Spleen (tissue), 11 donors: ENCODE measurements around the gene ALDOA. TPM values are rescaled to one million over a fixed set of nuclear protein-coding genes. Genes with fewer than 3 reads are reported as not detected.

Experiments used
- DNase-seq: peaks from one replicate; pipeline ENCODE4 v3.0.0-alpha.2; 2020
- H3K27ac ChIP-seq, 8 donors: fragments of 200-600 bp; sonication (generic) in 7 of 8; 1 replicate in 4 of 8; 2 replicates in 4 of 8; pipeline versions ENCODE4 v1.5.0 to v1.8.0; 2016 to 2021; ENCODE audit warnings: inconsistent platforms in 4 of 8, mild to moderate bottlenecking in 4 of 8, moderate library complexity in 1 of 8
- H3K27me3 ChIP-seq, 7 donors: fragments of 200-600 bp; sonication (generic) in 6 of 7; replicated peaks in 1 of 7; 1 replicate in 4 of 7; 2 replicates in 3 of 7; pipeline versions ENCODE4 v1.5.0 to v1.8.0; 2016 to 2021; ENCODE audit warnings: inconsistent platforms in 3 of 7, mild to moderate bottlenecking in 1 of 7
- H3K36me3 ChIP-seq, 6 donors: fragments of 200-600 bp; sonication (generic) in 5 of 6; 1 replicate in 4 of 6; 2 replicates in 2 of 6; pipeline versions ENCODE4 v1.5.0 to v1.8.0; 2016 to 2021; ENCODE audit warnings: inconsistent platforms in 2 of 6
- H3K4me1 ChIP-seq, 6 donors: fragments of 200-600 bp; sonication (generic) in 5 of 6; 1 replicate in 3 of 6; 2 replicates in 3 of 6; pipeline versions ENCODE4 v1.5.0 to v1.8.0; 2016 to 2021; ENCODE audit warnings: inconsistent platforms in 3 of 6
- H3K4me3 ChIP-seq, 8 donors: fragments of 200-600 bp; sonication (generic) in 7 of 8; 1 replicate in 4 of 8; 2 replicates in 4 of 8; pipeline versions ENCODE4 v1.5.0 to v1.8.0; 2016 to 2021; ENCODE audit warnings: inconsistent platforms in 4 of 8, mild to moderate bottlenecking in 4 of 8, moderate library complexity in 2 of 8
- H3K9me3 ChIP-seq, 8 donors: fragments of 200-600 bp; sonication (generic) in 7 of 8; 1 replicate in 4 of 8; 2 replicates in 4 of 8; pipeline versions ENCODE4 v1.5.0 to v1.8.0; 2016 to 2021; ENCODE audit warnings: inconsistent platforms in 4 of 8
- POLR2A ChIP-seq, 3 donors: fragments of 450-650 bp; IDR thresholded peaks; one replicate each; pipeline ENCODE4 v1.5.1; 2017; ENCODE audit warnings: antibody characterized with exemption in 3 of 3, mild to moderate bottlenecking in 1 of 3
- POLR2AphosphoS5 ChIP-seq, 3 donors: sonication (generic); formaldehyde crosslinking; IDR thresholded peaks; one replicate each; pipeline ENCODE4 v1.5.1; 2017; ENCODE audit warnings: antibody characterized with exemption in 3 of 3
- WGBS, 5 donors: extraction: QIAGEN DNeasy Blood & Tissue Kit in 3 of 5; methylation state at CpG; one replicate each; pipeline versions ENCODE4 v1.1.5 to v1.1.7; 2013 to 2018; 5-methylcytosine and 5-hydroxymethylcytosine counted together
- intact Hi-C: fragments of 100-400 bp; cut with DNase I; formaldehyde crosslinking; loops from one replicate; pipeline ENCODE4 v1.15.0; 2023; ENCODE audit warnings: low total_unique reads
- polyA plus RNA-seq, 3 donors: library from polyadenylated mRNA; stranded (reverse); fragments of 200-250 nt; gene quantifications; one replicate each; pipeline ENCODE4 v1.2.1, GENCODE V29; 2013
- total RNA-seq, 7 donors: library from RNA; depleted of rRNA in 3 of 7; stranded (reverse); fragments of >200 nt in 3 of 7; fragmentation: NEBNext Ultra II Directional in 4 of 7; extraction: Animal tissue kit (Norgen Biotek cat#: 25700) in 4 of 7; gene quantifications; one replicate each; pipeline versions ENCODE4 v1.1.0 to v1.2.1, GENCODE V29; 2016 to 2021
- TF ChIP-seq, protein P1 (sequence below), 11 experiments: fragments of 200-600 bp in 7 of 11; fragments of 450-650 bp in 4 of 11; sonication (generic) in 4 of 11; IDR thresholded peaks in 8 of 11; conservative IDR thresholded peaks in 3 of 11; 1 replicate in 7 of 11; 2 replicates in 4 of 11; pipeline versions ENCODE4 v1.4.0 to v1.8.0; 2016 to 2021; ENCODE audit warnings: antibody characterized with exemption in 11 of 11, inconsistent platforms in 4 of 11, mild to moderate bottlenecking in 1 of 11
- donor health status: healthy with polysubstance abuse.
- donor health status: DM: no; HTN: no; CAD: no; lungs with moderate emphysema.
- donor health status: DM: no; HTN: no; CAD: no.
- donor health status: Bipolar disorder and iron deficiency.
- donor health status: healthy.
- donor health status: DM: no; HTN: no; CAD: no.
- donor health status: DM: yes; HTN: yes; CAD: no.

Gene ALDOA
- total and polyA plus RNA-seq, 10 donors = 424 to 880 (median 598) TPM

DNA sequence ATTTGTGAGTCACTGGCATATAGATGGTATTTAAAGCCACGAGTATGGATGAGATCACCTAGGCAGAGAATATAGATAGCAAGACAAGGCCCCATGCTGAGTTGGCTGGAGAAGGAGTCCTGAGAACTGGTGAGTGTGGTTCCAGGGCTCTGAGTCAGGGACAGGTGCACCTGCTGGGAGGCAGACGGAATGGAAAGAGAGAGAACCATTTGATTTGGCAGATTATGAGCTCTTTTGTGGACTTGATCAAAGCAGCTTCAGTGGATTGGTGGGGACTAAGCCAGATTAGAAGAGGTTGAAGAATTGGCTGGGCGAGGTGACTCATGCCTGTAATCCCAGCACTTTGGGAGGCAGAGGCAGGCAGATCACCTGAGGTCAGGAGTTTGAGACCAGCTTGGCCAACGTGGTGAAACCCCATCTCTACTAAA, 46.8 kb upstream of the ALDOA start:
- TF ChIP-seq POLR2A (IDR thresholded peaks at IDR 0.05) (no peak), POLR2AphosphoS5 (IDR thresholded peaks at IDR 0.05) (no peak)
- TF ChIP-seq, protein P1, sequence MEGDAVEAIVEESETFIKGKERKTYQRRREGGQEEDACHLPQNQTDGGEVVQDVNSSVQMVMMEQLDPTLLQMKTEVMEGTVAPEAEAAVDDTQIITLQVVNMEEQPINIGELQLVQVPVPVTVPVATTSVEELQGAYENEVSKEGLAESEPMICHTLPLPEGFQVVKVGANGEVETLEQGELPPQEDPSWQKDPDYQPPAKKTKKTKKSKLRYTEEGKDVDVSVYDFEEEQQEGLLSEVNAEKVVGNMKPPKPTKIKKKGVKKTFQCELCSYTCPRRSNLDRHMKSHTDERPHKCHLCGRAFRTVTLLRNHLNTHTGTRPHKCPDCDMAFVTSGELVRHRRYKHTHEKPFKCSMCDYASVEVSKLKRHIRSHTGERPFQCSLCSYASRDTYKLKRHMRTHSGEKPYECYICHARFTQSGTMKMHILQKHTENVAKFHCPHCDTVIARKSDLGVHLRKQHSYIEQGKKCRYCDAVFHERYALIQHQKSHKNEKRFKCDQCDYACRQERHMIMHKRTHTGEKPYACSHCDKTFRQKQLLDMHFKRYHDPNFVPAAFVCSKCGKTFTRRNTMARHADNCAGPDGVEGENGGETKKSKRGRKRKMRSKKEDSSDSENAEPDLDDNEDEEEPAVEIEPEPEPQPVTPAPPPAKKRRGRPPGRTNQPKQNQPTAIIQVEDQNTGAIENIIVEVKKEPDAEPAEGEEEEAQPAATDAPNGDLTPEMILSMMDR (IDR thresholded peaks at IDR 0.05 in 8 of 11, conservative IDR thresholded peaks at IDR 0.05 in 3 of 11) = no peak
- Histone ChIP-seq H3K4me3 (no peak overlapping the region), H3K9me3 (no peaks in the 10 kb centered on the region), H3K27me3 (peaks cover 0 to 1% (median 0%) of the 10 kb centered on the region in 7 donors), H3K36me3 (no peaks in the 10 kb centered on the region), H3K27ac (no peak overlapping the region), H3K4me1 (peaks cover 0 to 18% (median 15%) of the 10 kb centered on the region in 6 donors)
- DNase-seq = no peak
- intact Hi-C loops = no loop called here
- 66 to 82% (median 78%) methylated on average over 4 of the region's 4 CpGs for WGBS, 5 donors

DNA sequence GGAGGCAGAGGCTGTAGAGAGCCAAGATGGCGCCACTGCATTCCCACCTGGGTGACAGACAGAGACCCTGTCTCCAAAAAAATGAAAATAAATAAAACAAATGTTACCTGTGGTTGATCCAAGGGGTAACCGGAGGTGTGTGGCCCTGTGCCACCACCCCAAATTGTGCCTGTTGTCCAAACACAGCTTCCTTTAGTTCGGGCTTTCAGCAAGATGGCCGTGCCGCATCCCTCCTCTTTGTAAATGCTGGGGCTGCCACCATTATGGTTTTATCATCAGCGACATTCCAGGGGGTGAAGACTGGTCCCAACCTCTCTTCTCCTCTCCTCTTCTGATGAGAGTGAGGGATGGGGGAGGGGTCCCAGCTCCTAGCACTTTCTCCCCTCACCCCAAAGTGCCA, 42.7 kb upstream of the ALDOA start, which contains the start of gene C16orf92:
Gene C16orf92 (plus strand): TSS at position 312 of the 400 bp plus-strand sequence. CDS start 143 bp downstream, outside the sequence.
- Histone ChIP-seq H3K4me1 (peaks cover 0 to 18% (median 15%) of the 10 kb centered on the region in 6 donors), H3K9me3 (no peaks in the 10 kb centered on the region), H3K27me3 (peaks cover 0 to 42% (median 3%) of the 10 kb centered on the region in 7 donors), H3K4me3 (no peak within 1 kb of the TSS), H3K36me3 (no peaks in the 10 kb centered on the region), H3K27ac (no peak within 1 kb of the TSS)
- TF ChIP-seq POLR2A (IDR thresholded peaks at IDR 0.05) (no peak), POLR2AphosphoS5 (IDR thresholded peaks at IDR 0.05) (no peak)
- TF ChIP-seq, protein P1 (IDR thresholded peaks at IDR 0.05 in 8 of 11, conservative IDR thresholded peaks at IDR 0.05 in 3 of 11) = no peak
- WGBS, 5 donors = 78 to 95% (median 90%) methylated on average over 6 of the region's 6 CpGs
- intact Hi-C loops = loop anchor here (5.0 kb wide), 1 partner anchor 321 kb away; no protein-coding TSS in a partner anchor
- DNase-seq = no peak

DNA sequence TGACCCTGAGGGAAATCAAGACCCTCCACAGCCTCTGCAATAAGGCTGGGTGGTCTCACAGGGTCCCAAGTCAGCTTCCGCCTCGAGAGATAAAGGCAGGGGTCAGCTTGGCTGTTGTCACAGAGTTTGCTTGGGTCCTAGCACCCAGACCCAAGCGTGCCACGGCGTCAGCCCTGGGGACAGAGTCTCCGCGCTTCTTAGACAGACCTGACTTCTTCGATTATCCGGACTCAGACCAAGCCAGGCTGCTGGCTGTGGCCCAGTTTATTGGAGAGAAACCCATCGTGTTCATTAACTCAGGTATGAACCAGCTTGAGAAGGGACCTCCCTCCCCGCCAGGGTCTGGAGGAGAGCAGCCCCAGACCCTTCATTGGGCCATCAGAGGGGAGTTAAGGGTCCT, 42.0 kb upstream of the ALDOA start:
- WGBS, 5 donors = 82 to 90% (median 88%) methylated on average over 11 of the region's 11 CpGs
- TF ChIP-seq, protein P1 (IDR thresholded peaks at IDR 0.05 in 8 of 11, conservative IDR thresholded peaks at IDR 0.05 in 3 of 11) = no peak
- no peaks in the 10 kb centered on the region for H3K36me3 ChIP-seq
- DNase-seq = no peak
- intact Hi-C loops = loop anchor here (5.0 kb wide), 1 partner anchor 321 kb away; no protein-coding TSS in a partner anchor
- H3K4me1 ChIP-seq = peaks cover 0 to 18% (median 15%) of the 10 kb centered on the region in 6 donors
- no peak overlapping the region for H3K4me3 ChIP-seq
- H3K9me3 ChIP-seq = no peaks in the 10 kb centered on the region
- H3K27me3 ChIP-seq = peaks cover 0 to 49% (median 8%) of the 10 kb centered on the region in 7 donors
- no peak overlapping the region for H3K27ac ChIP-seq

DNA sequence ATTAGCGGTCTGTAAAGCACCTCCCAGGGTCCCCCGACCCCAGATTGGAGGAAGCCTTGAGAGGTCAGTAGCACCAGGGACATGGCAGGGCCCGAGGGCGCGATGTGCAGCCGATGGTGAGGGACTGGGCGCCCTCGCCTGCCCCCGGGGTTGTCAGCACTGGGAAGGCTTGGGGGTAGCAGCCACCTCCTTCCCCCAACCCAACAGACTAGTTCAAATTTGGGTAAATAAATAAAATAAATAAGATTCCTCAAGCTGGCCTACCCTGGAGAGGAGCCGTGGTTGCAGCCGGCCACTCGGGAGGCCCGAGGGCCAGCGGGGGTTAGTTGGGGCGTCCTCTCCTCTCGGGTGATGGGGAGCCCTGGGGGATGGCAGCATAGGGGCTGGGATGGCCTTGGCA, 41.1 kb upstream of the ALDOA start:
- no peak overlapping the region for H3K4me3 ChIP-seq
- DNase-seq = no peak
- H3K36me3 ChIP-seq = no peaks in the 10 kb centered on the region
- no peak for TF ChIP-seq POLR2AphosphoS5 (IDR thresholded peaks at IDR 0.05)
- TF ChIP-seq POLR2A (IDR thresholded peaks at IDR 0.05) = no peak
- TF ChIP-seq, protein P1 (IDR thresholded peaks at IDR 0.05 in 8 of 11, conservative IDR thresholded peaks at IDR 0.05 in 3 of 11) = no peak
- H3K27ac ChIP-seq = no peak overlapping the region
- 78 to 86% (median 83%) methylated on average over 16 of the region's 16 CpGs for WGBS, 5 donors
- intact Hi-C loops = loop anchor here (5.0 kb wide), 1 partner anchor 322 kb away; no protein-coding TSS in a partner anchor
- H3K9me3 ChIP-seq = no peaks in the 10 kb centered on the region
- peaks cover 0 to 57% (median 15%) of the 10 kb centered on the region in 7 donors for H3K27me3 ChIP-seq
- H3K4me1 ChIP-seq = peaks cover 0 to 18% (median 15%) of the 10 kb centered on the region in 6 donors
